DND-41 (cell line): ENCODE data around the gene TEKT5.

Experiments used
- EZH2 ChIP-seq: IDR thresholded peaks from 3 replicates; pipeline ENCODE4 v1.6.1; 2012; ENCODE audit warnings: borderline replicate concordance, low read depth, mild to moderate bottlenecking, moderate library complexity, low read length, inconsistent platforms; ENCODE audit not compliant: severe bottlenecking
- TF ChIP-seq, protein P1 (sequence below): IDR thresholded peaks from 2 replicates; pipeline ENCODE4 v1.5.1; 2012; ENCODE audit warnings: borderline replicate concordance, low read length, moderate library complexity, mild to moderate bottlenecking; ENCODE audit not compliant: poor library complexity, severe bottlenecking; ENCODE audit errors: extremely low read depth

DNA sequence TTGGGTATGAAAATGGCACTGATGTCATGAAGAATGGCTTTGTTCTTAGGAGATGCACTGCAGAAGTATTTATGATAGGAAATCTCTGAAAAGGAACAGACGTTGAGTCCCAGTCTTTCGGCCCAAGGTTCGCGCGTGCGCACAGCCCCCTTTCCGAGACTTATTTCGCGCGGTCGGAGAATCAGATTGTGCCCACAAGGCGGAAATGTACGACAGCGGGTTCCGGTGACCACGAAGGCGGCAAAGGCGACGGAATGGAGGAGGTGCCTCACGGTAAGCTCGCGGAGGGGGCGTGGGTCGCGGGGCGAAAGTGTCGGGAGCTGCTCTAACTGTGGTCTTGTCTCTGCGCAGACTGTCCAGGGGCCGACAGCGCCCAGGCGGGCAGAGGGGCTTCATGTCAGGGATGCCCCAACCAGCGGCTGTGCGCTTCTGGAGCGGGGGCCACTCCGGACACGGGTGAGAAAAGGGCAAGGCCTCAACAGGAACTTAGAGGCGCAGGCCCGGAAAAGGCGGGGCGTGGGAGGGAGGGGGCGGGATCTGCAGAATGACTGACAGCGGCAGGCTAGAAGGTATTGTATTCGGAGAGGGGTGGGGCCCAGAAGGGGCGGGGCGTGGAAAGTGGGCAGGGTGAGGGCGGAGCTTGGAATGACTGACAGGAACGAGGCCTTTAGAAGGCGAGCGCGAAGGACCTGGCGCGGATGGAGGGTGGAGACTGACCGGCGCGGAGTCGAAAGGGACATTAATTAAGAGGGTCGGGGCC is 49.1 kb upstream of the TEKT5 start, which contains the start of gene NUBP1:
- TF ChIP-seq, protein P1, sequence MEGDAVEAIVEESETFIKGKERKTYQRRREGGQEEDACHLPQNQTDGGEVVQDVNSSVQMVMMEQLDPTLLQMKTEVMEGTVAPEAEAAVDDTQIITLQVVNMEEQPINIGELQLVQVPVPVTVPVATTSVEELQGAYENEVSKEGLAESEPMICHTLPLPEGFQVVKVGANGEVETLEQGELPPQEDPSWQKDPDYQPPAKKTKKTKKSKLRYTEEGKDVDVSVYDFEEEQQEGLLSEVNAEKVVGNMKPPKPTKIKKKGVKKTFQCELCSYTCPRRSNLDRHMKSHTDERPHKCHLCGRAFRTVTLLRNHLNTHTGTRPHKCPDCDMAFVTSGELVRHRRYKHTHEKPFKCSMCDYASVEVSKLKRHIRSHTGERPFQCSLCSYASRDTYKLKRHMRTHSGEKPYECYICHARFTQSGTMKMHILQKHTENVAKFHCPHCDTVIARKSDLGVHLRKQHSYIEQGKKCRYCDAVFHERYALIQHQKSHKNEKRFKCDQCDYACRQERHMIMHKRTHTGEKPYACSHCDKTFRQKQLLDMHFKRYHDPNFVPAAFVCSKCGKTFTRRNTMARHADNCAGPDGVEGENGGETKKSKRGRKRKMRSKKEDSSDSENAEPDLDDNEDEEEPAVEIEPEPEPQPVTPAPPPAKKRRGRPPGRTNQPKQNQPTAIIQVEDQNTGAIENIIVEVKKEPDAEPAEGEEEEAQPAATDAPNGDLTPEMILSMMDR: no peak
- TF ChIP-seq EZH2: no peak
